ENCODE results near the gene WNT3.

DNA sequence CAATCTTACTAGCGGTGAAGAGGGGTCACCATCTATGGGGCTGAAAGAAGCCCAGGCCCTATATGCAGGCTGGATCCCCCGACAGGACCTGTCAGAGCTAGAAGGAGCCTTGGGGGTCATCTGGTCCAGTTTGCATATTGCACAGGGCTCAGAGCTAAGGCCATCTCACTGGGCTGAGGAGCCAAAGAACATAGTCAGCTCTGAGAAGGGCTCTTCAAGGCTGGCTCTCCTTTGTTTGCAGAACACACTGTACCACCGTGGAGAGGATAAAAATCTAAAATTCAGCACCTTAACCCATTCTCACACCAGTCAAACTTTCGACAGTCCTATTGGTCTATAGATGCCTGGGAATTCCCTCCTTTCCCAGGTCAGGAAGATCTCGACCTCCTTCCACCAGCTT, 24.2 kb downstream of the WNT3 start:
- TF ChIP-seq, protein P1, sequence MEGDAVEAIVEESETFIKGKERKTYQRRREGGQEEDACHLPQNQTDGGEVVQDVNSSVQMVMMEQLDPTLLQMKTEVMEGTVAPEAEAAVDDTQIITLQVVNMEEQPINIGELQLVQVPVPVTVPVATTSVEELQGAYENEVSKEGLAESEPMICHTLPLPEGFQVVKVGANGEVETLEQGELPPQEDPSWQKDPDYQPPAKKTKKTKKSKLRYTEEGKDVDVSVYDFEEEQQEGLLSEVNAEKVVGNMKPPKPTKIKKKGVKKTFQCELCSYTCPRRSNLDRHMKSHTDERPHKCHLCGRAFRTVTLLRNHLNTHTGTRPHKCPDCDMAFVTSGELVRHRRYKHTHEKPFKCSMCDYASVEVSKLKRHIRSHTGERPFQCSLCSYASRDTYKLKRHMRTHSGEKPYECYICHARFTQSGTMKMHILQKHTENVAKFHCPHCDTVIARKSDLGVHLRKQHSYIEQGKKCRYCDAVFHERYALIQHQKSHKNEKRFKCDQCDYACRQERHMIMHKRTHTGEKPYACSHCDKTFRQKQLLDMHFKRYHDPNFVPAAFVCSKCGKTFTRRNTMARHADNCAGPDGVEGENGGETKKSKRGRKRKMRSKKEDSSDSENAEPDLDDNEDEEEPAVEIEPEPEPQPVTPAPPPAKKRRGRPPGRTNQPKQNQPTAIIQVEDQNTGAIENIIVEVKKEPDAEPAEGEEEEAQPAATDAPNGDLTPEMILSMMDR (IDR thresholded peaks at IDR 0.05): no peak
- no peak for TF ChIP-seq EZH2 (IDR thresholded peaks at IDR 0.05; ENCODE audit: borderline replicate concordance, insufficient read depth, low read depth, low read length, poor library complexity, severe bottlenecking)
